HG03521 (cell line): ENCODE measurements around the gene ORAI2.
A peak's percentile ranks its signal among the peaks of the same experiment; 100 is the strongest.
"Not testable (repeated sequence)": the region's sequence is repeated elsewhere in the genome, so short reads cannot be mapped to it uniquely, and the experiment has no call there.

Source experiments
- ATAC-seq: cut with Tn5 transposase; IDR thresholded peaks from one replicate; pipeline ENCODE4 v1.9.1; 2021; ENCODE audit warnings: mild to moderate bottlenecking, moderate library complexity; ENCODE audit not compliant: unreplicated experiment

Gene ORAI2

DNA sequence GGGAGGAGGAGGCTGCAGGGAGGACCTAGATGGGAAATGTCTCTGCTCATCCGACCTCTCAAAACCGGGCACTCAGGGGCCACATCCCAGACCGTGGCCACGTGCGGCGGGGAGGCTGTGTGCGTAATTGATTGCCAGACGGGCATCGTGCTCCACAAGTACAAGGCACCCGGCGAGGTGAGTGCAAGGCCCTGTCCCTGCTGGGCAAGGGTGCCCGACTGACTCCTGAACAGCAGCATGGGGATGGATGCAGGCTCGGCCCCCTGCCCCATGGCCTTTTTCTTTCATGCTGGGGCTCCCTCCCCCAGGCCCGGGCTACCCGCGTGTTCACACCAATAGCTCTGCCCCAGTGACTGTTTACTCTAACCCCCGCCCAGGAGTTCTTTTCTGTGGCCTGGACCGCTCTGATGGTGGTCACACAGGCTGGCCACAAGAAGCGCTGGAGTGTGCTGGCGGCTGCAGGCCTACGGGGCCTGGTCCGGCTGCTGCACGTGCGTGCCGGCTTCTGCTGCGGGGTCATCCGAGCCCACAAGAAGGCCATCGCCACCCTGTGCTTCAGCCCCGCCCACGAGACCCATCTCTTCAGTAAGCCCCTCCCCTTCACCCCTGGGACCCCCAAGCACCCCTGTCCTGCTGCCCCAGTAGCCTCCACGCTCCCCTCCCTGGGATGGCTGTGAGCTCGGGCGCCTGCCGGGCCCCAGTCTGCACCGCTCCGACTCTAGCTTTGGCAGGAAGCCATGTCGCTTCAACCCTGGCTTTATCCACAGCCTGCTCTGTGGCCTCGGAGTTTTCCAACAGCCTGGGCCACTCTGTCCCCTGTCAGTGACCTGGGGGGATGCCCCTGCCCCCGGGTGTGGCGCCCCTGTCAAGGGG is 35.3 kb downstream of the ORAI2 start:
- ATAC-seq = no peak

GRCh38 chr7:102469351-102469971 is 36.1 kb downstream of the ORAI2 start:
- no peak for ATAC-seq

DNA sequence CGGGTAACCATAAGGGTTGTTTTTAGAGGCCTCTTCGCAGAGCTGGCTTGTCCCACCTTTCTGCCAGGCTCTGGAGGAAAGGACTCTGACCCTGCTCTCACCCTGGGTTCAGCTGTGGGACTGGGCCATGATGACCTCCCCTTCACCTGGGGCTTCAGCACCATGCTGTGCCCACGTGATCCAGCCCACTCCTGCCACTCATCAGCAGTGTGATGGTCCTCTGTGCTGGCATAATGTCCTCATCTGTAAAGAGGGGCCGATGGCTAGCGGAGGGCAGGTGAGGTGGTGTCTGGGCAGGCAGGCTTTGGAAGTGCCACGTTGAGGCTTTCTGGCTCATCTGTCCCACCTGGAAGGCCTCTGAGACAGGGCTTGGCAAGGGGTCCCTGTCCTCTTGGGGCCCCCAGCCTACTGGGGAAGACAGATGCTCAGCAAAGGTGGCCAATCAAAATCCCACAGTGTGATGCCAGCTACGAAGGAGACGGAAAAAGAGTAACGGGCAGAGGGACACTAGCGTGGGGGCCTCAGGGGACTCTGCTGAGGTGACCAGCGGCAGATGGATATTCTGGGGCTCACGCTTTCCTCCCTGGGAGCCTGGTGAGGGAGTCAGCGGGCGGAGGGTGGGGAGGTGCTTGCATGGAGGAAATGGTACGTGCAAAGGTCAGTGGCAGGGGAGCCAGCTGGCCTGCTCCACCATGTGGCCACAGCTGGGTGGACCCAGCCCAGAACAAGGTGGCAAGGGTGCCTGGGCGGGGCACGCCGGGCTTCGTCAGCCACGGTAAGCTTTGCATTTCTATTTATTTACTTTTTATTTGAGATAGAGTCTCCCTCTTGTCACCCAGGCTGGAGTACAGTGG is 36.8 kb downstream of the ORAI2 start:
- ATAC-seq = no peak

GRCh38 chr7:102471791-102472125 is 38.4 kb downstream of the ORAI2 start:
- ATAC-seq = no peak

DNA sequence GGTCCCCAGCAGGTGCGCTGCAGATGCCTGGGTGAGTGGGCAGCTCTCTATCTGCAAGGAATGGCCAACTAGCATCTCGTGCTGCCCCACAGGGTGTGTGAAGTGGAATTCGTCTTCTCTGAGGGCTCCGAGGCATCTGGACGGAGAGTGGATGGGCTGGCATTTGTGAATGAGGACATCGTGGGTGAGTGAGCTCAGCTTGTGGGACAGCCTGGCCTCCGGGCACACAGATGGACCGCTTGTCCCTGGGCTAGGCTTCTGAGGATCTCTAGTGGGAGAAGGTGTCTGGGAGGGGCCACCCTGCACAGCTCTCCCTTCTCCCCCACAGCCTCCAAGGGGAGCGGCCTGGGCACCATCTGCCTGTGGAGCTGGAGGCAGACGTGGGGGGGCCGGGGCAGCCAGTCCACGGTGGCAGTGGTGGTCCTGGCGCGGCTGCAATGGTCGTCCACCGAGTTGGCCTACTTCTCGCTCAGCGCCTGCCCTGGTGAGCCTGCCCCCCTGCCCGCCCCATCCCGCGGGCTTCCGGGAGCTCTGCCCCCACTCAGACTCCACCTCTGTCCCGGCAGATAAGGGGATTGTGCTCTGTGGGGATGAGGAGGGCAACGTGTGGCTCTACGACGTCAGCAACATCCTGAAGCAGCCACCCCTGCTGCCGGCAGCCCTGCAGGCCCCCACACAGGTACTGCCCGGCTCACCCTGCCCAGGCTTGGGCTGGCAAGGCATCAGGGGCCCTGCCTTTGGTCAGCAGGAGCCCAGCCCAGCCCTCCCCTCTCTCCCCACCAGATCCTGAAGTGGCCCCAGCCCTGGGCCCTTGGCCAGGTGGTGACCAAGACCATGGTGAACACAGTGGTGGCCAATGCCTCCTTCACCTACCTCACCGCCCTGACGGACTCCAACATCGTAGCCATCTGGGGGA is 39.0 kb downstream of the ORAI2 start:
- no peak for ATAC-seq

GRCh38 chr7:102473271-102473991 is 40.1 kb downstream of the ORAI2 start:
- ATAC-seq = no peak

DNA sequence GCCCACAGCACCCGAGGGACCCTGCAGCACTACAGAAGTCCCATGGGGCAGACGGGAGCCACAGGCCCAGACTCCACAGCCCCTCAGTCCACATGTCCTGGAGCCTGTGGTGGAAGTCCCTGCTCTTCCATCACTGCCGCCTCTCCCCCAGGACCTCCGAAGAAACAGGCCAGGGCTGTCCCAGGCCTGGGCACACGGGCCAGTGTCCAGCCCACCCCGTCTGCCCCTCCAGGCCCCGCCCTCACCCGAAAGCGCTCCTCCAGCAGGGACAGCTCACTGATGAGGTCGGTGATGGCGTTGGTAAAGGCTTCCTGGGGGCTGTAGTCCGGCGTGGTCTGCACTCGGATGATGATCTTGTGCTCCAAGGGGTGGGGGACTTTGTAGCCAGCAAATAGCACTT is 40.7 kb downstream of the ORAI2 start:
- not testable (repeated sequence) for ATAC-seq

- not testable (repeated sequence) for ATAC-seq
Observed at GRCh38 chr7:102474736-102475435, 41.5 kb downstream of the ORAI2 start.

GRCh38 chr7:102478314-102479208 is 45.2 kb downstream of the ORAI2 start, which contains the start of gene POLR2J:
POLR2J (minus strand) TSS chr7:102478922; CDS start chr7:102478860, 62 bp downstream.
- ATAC-seq = peak; percentile 90

GRCh38 chr7:102479209-102479584 is 45.8 kb downstream of the ORAI2 start:
- ATAC-seq = peak; percentile 16

DNA sequence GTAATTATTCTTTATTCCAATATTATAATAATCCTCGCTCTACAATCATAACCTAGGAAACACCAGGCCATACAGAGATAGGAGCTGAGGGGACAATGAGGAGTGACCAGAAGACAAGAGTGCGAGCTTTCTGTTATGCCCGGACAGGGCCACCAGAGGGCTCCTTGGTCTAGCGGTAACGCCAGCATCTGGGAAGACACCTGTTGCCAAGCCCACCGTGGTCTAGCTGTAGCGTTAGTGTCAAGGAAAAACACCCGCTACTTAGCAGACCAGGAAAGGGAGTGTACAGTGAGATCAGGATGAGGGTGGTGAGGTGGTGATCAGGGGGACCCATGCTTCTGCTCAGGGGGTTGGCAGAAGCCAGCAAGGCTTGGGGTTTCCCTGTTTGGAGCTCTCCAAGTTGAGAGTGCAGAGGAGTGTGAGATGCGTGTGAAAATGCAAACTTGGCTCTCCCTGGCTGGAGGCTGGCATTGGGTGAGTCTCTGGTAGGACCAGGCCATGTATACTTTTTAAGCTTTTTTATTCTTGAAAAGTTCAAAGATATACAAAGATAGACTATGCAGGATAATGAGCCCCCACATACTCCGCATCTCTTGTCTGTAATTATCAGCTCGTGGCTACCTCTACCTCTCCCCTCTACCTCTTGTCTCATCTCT is 46.7 kb downstream of the ORAI2 start:
- not testable (repeated sequence) for ATAC-seq

- ATAC-seq = not testable (repeated sequence)
Observed at GRCh38 chr7:102481962-102482361, 48.6 kb downstream of the ORAI2 start.

GRCh38 chr7:102484317-102484716 is 50.9 kb downstream of the ORAI2 start:
- ATAC-seq = not testable (repeated sequence)

GRCh38 chr7:102490529-102491075 is 57.2 kb downstream of the ORAI2 start:
- peak; percentile 34 for ATAC-seq

DNA sequence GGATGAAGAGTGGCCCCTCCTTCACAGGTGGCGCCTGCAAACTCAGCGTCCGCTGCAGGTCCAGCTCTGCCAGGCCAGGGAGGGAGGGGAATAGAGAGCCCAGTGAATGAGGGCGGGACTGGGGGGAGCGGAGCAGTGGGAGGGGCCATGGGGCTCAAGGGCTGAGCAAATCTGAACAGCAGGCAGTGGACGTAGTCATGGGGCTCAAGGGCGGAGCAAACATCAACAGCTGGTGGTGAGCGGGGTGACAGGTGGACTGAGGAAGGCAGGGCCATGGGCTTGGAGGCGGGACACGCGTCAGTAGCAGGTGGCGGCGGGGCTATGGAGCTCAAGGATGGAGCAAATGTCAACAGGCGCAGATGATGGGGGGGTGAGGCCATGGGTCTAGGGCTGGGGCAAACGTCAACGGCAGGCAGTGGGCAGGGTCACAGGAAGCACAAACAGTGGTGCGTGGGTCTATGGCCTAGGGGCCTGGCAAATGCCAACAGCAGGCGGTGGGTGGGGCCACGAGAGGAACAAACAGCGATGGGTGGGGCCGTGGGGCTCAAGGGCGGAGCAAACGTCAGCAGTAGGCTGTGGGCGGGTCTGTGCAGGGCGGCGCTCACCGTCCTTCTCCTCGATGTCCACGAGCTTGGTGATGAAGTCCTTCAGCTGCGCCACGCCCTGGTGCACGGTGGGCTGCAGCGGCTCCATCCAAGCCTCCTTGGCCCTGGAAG is 60.0 kb downstream of the ORAI2 start:
- ATAC-seq = peak; percentile 37

DNA sequence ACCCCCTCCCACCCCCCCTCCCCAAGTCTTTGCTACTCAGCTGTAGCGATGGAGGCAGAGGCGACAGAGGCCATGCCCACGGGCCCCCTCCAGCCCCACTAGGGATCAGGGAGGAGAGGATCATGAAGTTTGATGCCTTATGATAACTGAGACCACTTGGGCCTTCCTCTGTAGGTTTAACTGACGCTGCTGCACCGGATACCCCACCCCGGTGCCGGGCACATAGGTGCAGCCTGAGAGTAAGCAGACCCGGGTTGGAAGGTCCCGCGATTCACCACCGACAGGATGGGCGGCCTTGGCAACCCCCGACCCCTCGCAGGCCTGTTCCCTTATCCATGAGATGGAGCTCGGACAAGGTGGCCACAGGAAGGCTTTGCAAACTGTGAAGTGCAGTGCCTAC is 60.7 kb downstream of the ORAI2 start:
- not testable (repeated sequence) for ATAC-seq
